Spleen (tissue), 7 donors: ENCODE results near the gene P2RX2.

Experiments
- POLR2A ChIP-seq, 3 donors: fragments of 450-650 bp; IDR thresholded peaks; one replicate each; pipeline ENCODE4 v1.5.1; 2017; ENCODE audit warnings: antibody characterized with exemption in 3 of 3, mild to moderate bottlenecking in 1 of 3
- POLR2AphosphoS5 ChIP-seq, 3 donors: sonication (generic); formaldehyde crosslinking; IDR thresholded peaks; one replicate each; pipeline ENCODE4 v1.5.1; 2017; ENCODE audit warnings: antibody characterized with exemption in 3 of 3
- TF ChIP-seq, protein P1 (sequence below), 11 experiments: fragments of 200-600 bp in 7 of 11; fragments of 450-650 bp in 4 of 11; sonication (generic) in 4 of 11; IDR thresholded peaks in 8 of 11; conservative IDR thresholded peaks in 3 of 11; 1 replicate in 7 of 11; 2 replicates in 4 of 11; pipeline versions ENCODE4 v1.4.0 to v1.8.0; 2016 to 2021; ENCODE audit warnings: antibody characterized with exemption in 11 of 11, inconsistent platforms in 4 of 11, mild to moderate bottlenecking in 1 of 11
- donor health status: DM: no; HTN: no; CAD: no; lungs with moderate emphysema.
- donor health status: DM: no; HTN: no; CAD: no.
- donor health status: DM: no; HTN: no; CAD: no.

DNA sequence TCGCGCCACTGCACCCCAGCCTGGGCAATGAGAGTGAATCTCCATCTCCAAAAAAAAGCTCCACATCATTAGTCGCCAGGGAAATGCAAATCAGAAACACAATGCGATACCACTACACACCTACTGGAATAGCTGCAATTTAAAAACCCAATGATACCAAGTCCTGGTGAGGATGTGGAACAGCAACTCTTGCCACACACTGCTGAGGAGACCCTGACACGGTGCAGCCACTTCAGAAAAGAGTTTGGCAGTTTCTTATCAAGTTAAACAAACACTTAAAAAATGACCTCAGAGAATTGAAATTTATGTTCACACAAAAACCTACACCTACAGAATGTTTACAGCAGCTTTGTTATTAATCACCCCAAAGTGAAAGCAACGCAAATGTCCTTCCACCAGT is 12.1 kb downstream of the P2RX2 start:
- TF ChIP-seq, protein P1, sequence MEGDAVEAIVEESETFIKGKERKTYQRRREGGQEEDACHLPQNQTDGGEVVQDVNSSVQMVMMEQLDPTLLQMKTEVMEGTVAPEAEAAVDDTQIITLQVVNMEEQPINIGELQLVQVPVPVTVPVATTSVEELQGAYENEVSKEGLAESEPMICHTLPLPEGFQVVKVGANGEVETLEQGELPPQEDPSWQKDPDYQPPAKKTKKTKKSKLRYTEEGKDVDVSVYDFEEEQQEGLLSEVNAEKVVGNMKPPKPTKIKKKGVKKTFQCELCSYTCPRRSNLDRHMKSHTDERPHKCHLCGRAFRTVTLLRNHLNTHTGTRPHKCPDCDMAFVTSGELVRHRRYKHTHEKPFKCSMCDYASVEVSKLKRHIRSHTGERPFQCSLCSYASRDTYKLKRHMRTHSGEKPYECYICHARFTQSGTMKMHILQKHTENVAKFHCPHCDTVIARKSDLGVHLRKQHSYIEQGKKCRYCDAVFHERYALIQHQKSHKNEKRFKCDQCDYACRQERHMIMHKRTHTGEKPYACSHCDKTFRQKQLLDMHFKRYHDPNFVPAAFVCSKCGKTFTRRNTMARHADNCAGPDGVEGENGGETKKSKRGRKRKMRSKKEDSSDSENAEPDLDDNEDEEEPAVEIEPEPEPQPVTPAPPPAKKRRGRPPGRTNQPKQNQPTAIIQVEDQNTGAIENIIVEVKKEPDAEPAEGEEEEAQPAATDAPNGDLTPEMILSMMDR (IDR thresholded peaks at IDR 0.05 in 8 of 11, conservative IDR thresholded peaks at IDR 0.05 in 3 of 11) = no peak
- TF ChIP-seq POLR2AphosphoS5 (IDR thresholded peaks at IDR 0.05) = no peak
- TF ChIP-seq POLR2A (IDR thresholded peaks at IDR 0.05) = no peak
